Activated T-helper 1 cell treated with anti-CD3 and anti-CD28 coated beads, Interleukin-12 subunit alpha, Interleukin-12 subunit beta, Interleukin-2, Interleukin-4 antibody, amounts not matched to agents 30 ng/mL and 10 ng/mL and 1 ng/mL, durations not matched to agents 14 hours and 24 hours and 36 hours (primary cell): Measurements from ENCODE around the gene LINC01488. TPM values are rescaled to one million over a fixed set of nuclear protein-coding genes. Genes with fewer than 3 reads are reported as not detected.

Source experiments
- DNase-seq: peaks from one replicate; pipeline ENCODE4 v3.0.0; 2021; ENCODE audit warnings: low spot score
- H3K27ac Mint-ChIP-seq: one replicate; pipeline ENCODE4 v1.8.0; 2021; ENCODE audit warnings: mild to moderate bottlenecking, mixed read lengths
- H3K27me3 Mint-ChIP-seq: one replicate; pipeline ENCODE4 v1.8.0; 2022; ENCODE audit warnings: mild to moderate bottlenecking, moderate library complexity, mixed read lengths; ENCODE audit not compliant: insufficient read depth
- H3K36me3 Mint-ChIP-seq: one replicate; pipeline ENCODE4 v1.8.0; 2021; ENCODE audit warnings: low read depth, mixed read lengths
- H3K4me1 Mint-ChIP-seq: one replicate; pipeline ENCODE4 v1.8.0; 2021; ENCODE audit warnings: low read depth, mixed read lengths
- H3K4me3 Mint-ChIP-seq: one replicate; pipeline ENCODE4 v1.8.0; 2021; ENCODE audit warnings: mild to moderate bottlenecking, moderate library complexity, mixed read lengths
- H3K9me3 Mint-ChIP-seq: one replicate; pipeline ENCODE4 v1.8.0; 2021; ENCODE audit warnings: mixed read lengths
- intact Hi-C: fragments of 100-400 bp; cut with micrococcal nuclease; formaldehyde crosslinking; loops from one replicate; pipeline ENCODE4 v1.15.1; 2024
- total RNA-seq: library from RNA; stranded (reverse); gene quantifications from 2 replicates; pipeline ENCODE4 v1.2.3, GENCODE V29; 2022

Gene LINC01488
- total RNA-seq, 1 donor from 2014 or later, result not detected

DNA sequence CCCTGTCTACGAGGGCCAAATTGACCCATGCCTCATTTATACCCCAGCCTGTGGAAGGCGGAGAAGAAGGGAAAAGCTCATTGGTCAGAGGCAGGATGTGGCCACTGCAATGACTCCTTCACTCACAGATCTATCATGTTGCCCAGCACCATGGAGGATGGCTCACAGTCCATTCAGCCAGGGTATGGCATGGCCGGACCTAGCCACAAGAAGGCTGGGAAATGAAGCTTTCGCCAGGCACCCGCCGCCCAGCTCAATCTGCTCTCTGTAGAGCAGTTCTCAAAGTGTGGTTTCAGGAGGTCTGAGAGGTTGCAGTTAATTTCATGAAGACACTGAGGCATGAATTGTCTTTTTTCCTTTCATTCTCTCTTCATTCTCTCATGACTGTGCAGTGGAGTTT, 40.6 kb upstream of the LINC01488 start:
- Mint-ChIP-seq H3K4me3 (no peak overlapping the region), H3K4me1 (peaks cover 7% of the 10 kb centered on the region), H3K36me3 (no peaks in the 10 kb centered on the region), H3K27ac (no peak overlapping the region), H3K9me3 (no peaks in the 10 kb centered on the region), H3K27me3 (peaks cover 2% of the 10 kb centered on the region)
- no peak for DNase-seq
- intact Hi-C loops, result no loop called here

DNA sequence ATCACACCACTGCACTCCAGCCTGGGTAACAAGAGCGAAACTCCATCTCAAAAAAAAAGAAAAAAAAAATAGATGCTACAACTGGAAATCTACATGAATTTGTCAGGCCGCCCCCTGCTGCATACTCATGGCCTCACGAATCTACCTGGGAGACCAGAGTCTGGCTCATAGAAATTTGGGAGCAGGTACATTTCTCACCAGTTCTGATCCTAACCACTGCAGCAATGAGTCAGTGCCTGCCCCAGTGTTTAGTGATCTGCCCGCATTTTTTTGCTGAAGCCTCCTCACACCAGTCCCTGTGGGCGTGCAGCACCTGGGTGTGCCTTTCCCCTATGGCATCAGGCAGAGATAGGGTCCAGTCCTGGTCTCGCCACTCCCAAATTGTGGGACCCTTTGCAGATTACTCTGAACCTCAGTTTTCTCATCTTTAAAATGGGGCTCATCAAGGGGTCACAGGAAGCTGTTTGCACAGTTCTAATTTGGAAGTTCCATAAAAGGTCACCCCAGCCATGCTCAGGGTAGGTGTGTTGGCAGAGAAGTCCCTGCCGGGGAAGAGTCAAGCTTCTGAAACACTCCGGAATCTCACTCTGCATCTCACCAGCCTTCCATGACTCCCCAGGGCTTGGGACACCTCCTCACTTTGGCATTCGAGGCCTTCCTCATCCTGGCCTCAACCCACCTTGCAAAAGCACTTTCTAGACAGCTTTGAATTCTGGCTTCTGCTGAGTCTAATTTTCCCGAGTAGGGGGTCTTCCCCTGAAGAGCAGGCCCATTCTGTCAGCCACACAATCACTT, 39.3 kb upstream of the LINC01488 start:
- Mint-ChIP-seq H3K4me3 (no peak overlapping the region), H3K9me3 (no peaks in the 10 kb centered on the region), H3K4me1 (peaks cover 7% of the 10 kb centered on the region), H3K27ac (no peak overlapping the region), H3K27me3 (peaks cover 4% of the 10 kb centered on the region), H3K36me3 (no peaks in the 10 kb centered on the region)
- DNase-seq, result no peak
- intact Hi-C loops, result loop anchor here (2.0 kb wide), 1 partner anchor 105 kb away; no protein-coding TSS in a partner anchor

- DNase-seq, result no peak
- H3K4me3 Mint-ChIP-seq, result no peak overlapping the region
- peaks cover 4% of the 10 kb centered on the region for H3K27me3 Mint-ChIP-seq
- intact Hi-C loops, result loop anchor here (1.0 to 2.0 kb wide), 4 partner anchors 104 to 319 kb away; no protein-coding TSS in a partner anchor
- no peaks in the 10 kb centered on the region for H3K9me3 Mint-ChIP-seq
- no peak overlapping the region for H3K27ac Mint-ChIP-seq
- no peaks in the 10 kb centered on the region for H3K36me3 Mint-ChIP-seq
- peaks cover 7% of the 10 kb centered on the region for H3K4me1 Mint-ChIP-seq
Measured at GRCh38 chr11:69442807-69443137, 38.7 kb upstream of the LINC01488 start.

DNA sequence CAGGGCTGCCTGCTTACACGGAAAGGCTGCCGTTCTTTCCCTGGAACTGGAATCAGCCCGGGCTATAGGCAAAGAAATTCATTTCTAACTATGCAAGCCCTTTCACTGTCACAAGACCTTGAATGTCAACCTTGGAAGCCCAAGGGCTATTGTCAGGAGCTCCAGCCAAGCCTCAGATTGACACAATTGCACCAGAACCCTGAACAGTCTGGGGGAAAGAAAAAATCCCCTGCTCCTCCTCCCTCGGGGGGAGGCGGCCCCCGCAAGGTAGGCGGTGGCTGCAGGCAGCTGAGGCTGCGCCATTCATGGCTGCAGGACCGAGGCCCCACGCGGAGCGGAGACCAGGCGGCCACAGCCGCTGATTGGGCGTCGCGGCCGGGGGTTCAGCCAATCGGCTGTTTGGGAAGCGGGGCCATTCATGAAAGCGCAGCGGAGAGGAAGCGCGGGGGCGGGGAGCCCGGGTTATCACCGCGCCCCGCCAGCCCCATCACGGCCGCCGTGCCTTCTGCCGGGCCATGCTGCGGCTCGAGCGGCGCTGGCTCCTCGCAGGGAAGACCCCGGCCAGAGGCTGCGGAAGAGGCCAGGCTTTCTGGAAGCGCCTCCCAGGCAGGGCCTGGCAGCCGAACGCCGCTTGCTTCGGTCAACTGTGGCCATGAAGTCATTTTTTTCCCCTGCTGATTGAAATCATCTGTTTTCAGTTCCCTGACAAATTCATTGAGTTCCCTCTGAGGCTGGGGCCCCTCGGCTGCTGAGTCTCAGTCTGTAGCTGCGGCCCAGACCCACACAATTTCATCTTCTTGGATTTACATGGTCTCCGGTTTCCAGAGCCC, 38.1 kb upstream of the LINC01488 start:
- Mint-ChIP-seq H3K9me3 (no peaks in the 10 kb centered on the region), H3K36me3 (no peaks in the 10 kb centered on the region), H3K4me3 (peak overlapping the region; percentile 63), H3K27ac (peak overlapping the region; percentile 52), H3K4me1 (peaks cover 7% of the 10 kb centered on the region), H3K27me3 (peaks cover 4% of the 10 kb centered on the region)
- peak; percentile 71 for DNase-seq
- intact Hi-C loops, result loop anchor here (1.0 to 2.0 kb wide), 4 partner anchors 103 to 320 kb away; no protein-coding TSS in a partner anchor

DNA sequence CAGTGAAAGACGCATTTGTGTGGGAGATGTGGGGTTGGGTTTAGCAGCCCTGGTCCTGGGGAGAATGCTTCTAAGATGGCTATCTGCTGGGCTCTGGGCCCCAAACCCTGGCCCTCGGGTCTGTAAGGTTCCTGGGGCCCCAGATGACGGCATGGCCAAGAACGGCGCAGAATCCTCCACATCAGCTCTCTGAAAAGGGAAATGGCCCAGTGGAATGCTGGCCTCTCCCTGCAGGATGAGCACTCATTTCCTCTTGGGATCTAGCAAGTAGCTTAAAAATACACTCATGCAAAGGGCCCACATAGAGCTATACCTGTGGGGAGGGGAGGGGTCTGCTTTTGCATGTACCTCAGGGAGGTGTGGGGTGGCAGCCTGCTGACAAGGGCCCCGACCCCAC, 37.5 kb upstream of the LINC01488 start:
- Mint-ChIP-seq H3K4me1 (peaks cover 7% of the 10 kb centered on the region), H3K36me3 (no peaks in the 10 kb centered on the region), H3K9me3 (no peaks in the 10 kb centered on the region), H3K4me3 (peak overlapping the region; percentile 63), H3K27me3 (peaks cover 4% of the 10 kb centered on the region), H3K27ac (peak overlapping the region; percentile 52)
- intact Hi-C loops, result loop anchor here (1.0 to 2.0 kb wide), 4 partner anchors 103 to 321 kb away; no protein-coding TSS in a partner anchor
- no peak for DNase-seq

GRCh38 chr11:69444381-69445130, 36.9 kb upstream of the LINC01488 start:
- H3K9me3 Mint-ChIP-seq, result no peaks in the 10 kb centered on the region
- intact Hi-C loops, result no loop called here
- H3K27ac Mint-ChIP-seq, result no peak overlapping the region
- peaks cover 7% of the 10 kb centered on the region for H3K4me1 Mint-ChIP-seq
- no peak for DNase-seq
- H3K4me3 Mint-ChIP-seq, result no peak overlapping the region
- H3K36me3 Mint-ChIP-seq, result no peaks in the 10 kb centered on the region
- peaks cover 4% of the 10 kb centered on the region for H3K27me3 Mint-ChIP-seq

DNA sequence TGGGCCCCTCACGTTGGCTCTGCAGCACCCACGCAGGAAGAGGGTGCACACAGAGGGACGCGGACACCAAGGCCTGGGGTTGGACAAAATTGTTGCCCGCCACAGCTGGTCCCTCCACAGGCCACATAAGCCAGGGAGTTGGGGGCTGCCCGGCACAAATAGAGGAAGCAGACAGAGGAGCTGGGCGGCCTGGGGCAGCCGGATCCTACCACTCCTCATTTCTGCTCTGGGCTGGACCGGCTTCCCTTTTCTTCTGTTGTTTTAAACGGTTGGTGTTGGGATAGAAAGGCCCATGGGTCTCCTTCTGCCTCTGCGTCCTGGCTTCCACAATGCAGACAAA, 36.4 kb upstream of the LINC01488 start:
- H3K27ac Mint-ChIP-seq, result no peak overlapping the region
- intact Hi-C loops, result no loop called here
- H3K9me3 Mint-ChIP-seq, result no peaks in the 10 kb centered on the region
- H3K27me3 Mint-ChIP-seq, result peaks cover 4% of the 10 kb centered on the region
- H3K4me3 Mint-ChIP-seq, result no peak overlapping the region
- H3K4me1 Mint-ChIP-seq, result peaks cover 7% of the 10 kb centered on the region
- no peaks in the 10 kb centered on the region for H3K36me3 Mint-ChIP-seq
- DNase-seq, result no peak

GRCh38 chr11:69446108-69446507, 35.4 kb upstream of the LINC01488 start:
- DNase-seq, result no peak
- H3K27me3 Mint-ChIP-seq, result peaks cover 6% of the 10 kb centered on the region
- H3K9me3 Mint-ChIP-seq, result no peaks in the 10 kb centered on the region
- peaks cover 7% of the 10 kb centered on the region for H3K4me1 Mint-ChIP-seq
- H3K4me3 Mint-ChIP-seq, result no peak overlapping the region
- no peaks in the 10 kb centered on the region for H3K36me3 Mint-ChIP-seq
- no peak overlapping the region for H3K27ac Mint-ChIP-seq
- intact Hi-C loops, result no loop called here

GRCh38 chr11:69447786-69448185, 33.7 kb upstream of the LINC01488 start:
- Mint-ChIP-seq H3K36me3 (no peaks in the 10 kb centered on the region), H3K9me3 (no peaks in the 10 kb centered on the region), H3K4me3 (no peak overlapping the region), H3K27me3 (peaks cover 6% of the 10 kb centered on the region), H3K4me1 (peaks cover 7% of the 10 kb centered on the region), H3K27ac (no peak overlapping the region)
- intact Hi-C loops, result no loop called here
- no peak for DNase-seq

DNA sequence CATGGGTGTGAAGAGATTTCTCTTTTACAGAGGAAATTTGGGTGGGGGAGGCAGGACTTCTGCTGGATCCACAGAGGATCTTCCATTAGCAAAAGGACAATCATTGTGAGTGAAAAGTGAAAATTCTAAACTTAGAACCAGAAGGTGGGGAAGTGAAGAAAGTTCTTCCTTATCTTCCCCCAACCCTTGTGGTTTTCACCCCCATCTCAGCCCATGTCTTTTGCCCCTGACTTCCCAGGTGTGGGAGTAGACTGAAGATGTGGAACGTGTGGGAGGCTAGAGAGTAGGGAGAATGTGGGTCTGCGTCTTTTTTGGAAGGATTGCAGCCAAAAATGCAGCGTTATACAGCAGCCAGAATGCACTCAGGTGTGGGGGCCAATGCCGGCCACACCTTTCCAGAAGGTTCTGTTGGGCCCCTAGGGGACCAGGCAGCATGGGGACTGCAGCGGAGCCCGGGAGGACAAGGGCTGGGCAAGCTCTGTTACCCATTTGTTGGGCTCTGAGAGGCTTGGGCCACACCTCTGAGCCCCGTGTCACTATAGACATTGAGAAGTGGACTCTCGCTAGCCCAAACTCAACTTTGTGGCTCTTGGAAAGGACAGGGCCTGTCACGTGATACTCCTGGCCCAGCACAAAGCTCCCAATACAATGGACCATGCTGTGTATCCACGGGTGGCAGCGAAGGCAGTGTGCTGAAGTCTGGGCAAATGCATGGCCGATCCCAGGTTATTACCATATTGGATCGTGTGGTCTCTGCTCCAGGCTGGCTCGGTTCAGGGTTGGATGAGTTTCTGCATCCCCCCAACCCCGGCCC, 32.8 kb upstream of the LINC01488 start:
- no peak overlapping the region for H3K4me3 Mint-ChIP-seq
- H3K27ac Mint-ChIP-seq, result no peak overlapping the region
- intact Hi-C loops, result no loop called here
- peaks cover 6% of the 10 kb centered on the region for H3K27me3 Mint-ChIP-seq
- DNase-seq, result no peak
- no peaks in the 10 kb centered on the region for H3K36me3 Mint-ChIP-seq
- H3K4me1 Mint-ChIP-seq, result peaks cover 6% of the 10 kb centered on the region
- H3K9me3 Mint-ChIP-seq, result no peaks in the 10 kb centered on the region

- DNase-seq, result no peak
- H3K36me3 Mint-ChIP-seq, result no peaks in the 10 kb centered on the region
- no peak overlapping the region for H3K27ac Mint-ChIP-seq
- intact Hi-C loops, result no loop called here
- no peak overlapping the region for H3K4me3 Mint-ChIP-seq
- H3K27me3 Mint-ChIP-seq, result peaks cover 6% of the 10 kb centered on the region
- no peaks in the 10 kb centered on the region for H3K4me1 Mint-ChIP-seq
- no peaks in the 10 kb centered on the region for H3K9me3 Mint-ChIP-seq
Measured at GRCh38 chr11:69449320-69450063, 32.0 kb upstream of the LINC01488 start.
